ENCODE results near the gene TFPI.

Gene TFPI

GRCh38 chr2:187554011-187554703, at the start of gene TFPI:
Gene TFPI (minus strand): TSS chr2:187554435. CDS start chr2:187503768, 50,667 bp downstream.
- H2AFZ ChIP-seq (ENCODE audit: low read depth, low read length, severe bottlenecking): no peak within 1 kb of the TSS
- no peaks in the 10 kb centered on the region for H3K27me3 ChIP-seq (ENCODE audit: low read length)
- H3K27ac ChIP-seq (ENCODE audit: low read depth, low read length): no peak within 1 kb of the TSS
- H3K9me2 ChIP-seq (replicated peaks; ENCODE audit: insufficient read depth, low read length): no peaks in the 10 kb centered on the region
- no peaks in the 10 kb centered on the region for H3F3A ChIP-seq (ENCODE audit: insufficient read depth)
- no peak within 1 kb of the TSS for H3K4me2 ChIP-seq (ENCODE audit: low read depth, low read length, poor library complexity, severe bottlenecking)
- TF ChIP-seq CTCF (IDR thresholded peaks at IDR 0.05; ENCODE audit: insufficient read depth, low read length, poor library complexity, severe bottlenecking): no peak
- no peak for TF ChIP-seq EZH2phosphoT487 (conservative IDR thresholded peaks at IDR 0.05; ENCODE audit: low read length)
- H3K36me3 ChIP-seq (ENCODE audit: low read length): no peaks in the 10 kb centered on the region
- no peaks in the 10 kb centered on the region for H3K79me2 ChIP-seq (ENCODE audit: insufficient read depth, low read length)
- H3K9ac ChIP-seq (ENCODE audit: low read length): no peak within 1 kb of the TSS
- H3K9me3 ChIP-seq (ENCODE audit: insufficient read depth, low read length): no peaks in the 10 kb centered on the region
- no peak within 1 kb of the TSS for H3K4me3 ChIP-seq (ENCODE audit: insufficient read depth, low read length, poor library complexity, severe bottlenecking)
- H4K20me1 ChIP-seq (ENCODE audit: low read depth, low read length): no peaks in the 10 kb centered on the region

- TF ChIP-seq CTCF (IDR thresholded peaks at IDR 0.05; ENCODE audit: insufficient read depth, low read length, poor library complexity, severe bottlenecking): no peak
- TF ChIP-seq EZH2phosphoT487 (conservative IDR thresholded peaks at IDR 0.05; ENCODE audit: low read length): no peak
- H3K4me2 ChIP-seq (ENCODE audit: low read depth, low read length, poor library complexity, severe bottlenecking): no peak overlapping the region
- H3K4me3 ChIP-seq (ENCODE audit: insufficient read depth, low read length, poor library complexity, severe bottlenecking): no peak overlapping the region
- H3K27ac ChIP-seq (ENCODE audit: low read depth, low read length): no peak overlapping the region
- no peaks in the 10 kb centered on the region for H3K79me2 ChIP-seq (ENCODE audit: insufficient read depth, low read length)
- no peak overlapping the region for H3K9ac ChIP-seq (ENCODE audit: low read length)
- H4K20me1 ChIP-seq (ENCODE audit: low read depth, low read length): no peaks in the 10 kb centered on the region
- H3K27me3 ChIP-seq (ENCODE audit: low read length): no peaks in the 10 kb centered on the region
- H3K36me3 ChIP-seq (ENCODE audit: low read length): no peaks in the 10 kb centered on the region
- H3F3A ChIP-seq (ENCODE audit: insufficient read depth): no peaks in the 10 kb centered on the region
- no peaks in the 10 kb centered on the region for H3K9me2 ChIP-seq (replicated peaks; ENCODE audit: insufficient read depth, low read length)
- no peak overlapping the region for H2AFZ ChIP-seq (ENCODE audit: low read depth, low read length, severe bottlenecking)
- no peaks in the 10 kb centered on the region for H3K9me3 ChIP-seq (ENCODE audit: insufficient read depth, low read length)
These were observed 40.6 kb upstream of the TFPI start for GRCh38 chr2:187594801-187595200.

- TF ChIP-seq EZH2phosphoT487 (conservative IDR thresholded peaks at IDR 0.05; ENCODE audit: low read length) (no peak), CTCF (IDR thresholded peaks at IDR 0.05; ENCODE audit: insufficient read depth, low read length, poor library complexity, severe bottlenecking) (no peak)
- Histone ChIP-seq H3K4me2 (ENCODE audit: low read depth, low read length, poor library complexity, severe bottlenecking) (no peak overlapping the region), H3K9ac (ENCODE audit: low read length) (no peak overlapping the region), H2AFZ (ENCODE audit: low read depth, low read length, severe bottlenecking) (no peak overlapping the region), H3K9me2 (replicated peaks; ENCODE audit: insufficient read depth, low read length) (no peaks in the 10 kb centered on the region), H3K4me3 (ENCODE audit: insufficient read depth, low read length, poor library complexity, severe bottlenecking) (no peak overlapping the region), H3K27ac (ENCODE audit: low read depth, low read length) (no peak overlapping the region), H3K9me3 (ENCODE audit: insufficient read depth, low read length) (no peaks in the 10 kb centered on the region), H3K36me3 (ENCODE audit: low read length) (no peaks in the 10 kb centered on the region), H3K79me2 (ENCODE audit: insufficient read depth, low read length) (no peaks in the 10 kb centered on the region), H4K20me1 (ENCODE audit: low read depth, low read length) (no peaks in the 10 kb centered on the region), H3F3A (ENCODE audit: insufficient read depth) (no peaks in the 10 kb centered on the region), H3K27me3 (ENCODE audit: low read length) (no peaks in the 10 kb centered on the region)
These were observed 39.5 kb upstream of the TFPI start for GRCh38 chr2:187593697-187594096.

Data from SU-DHL-6 (cell line).